Measurements from ENCODE around the gene CHRNA4.
A peak's percentile ranks its signal among the peaks of the same experiment; 100 is the strongest.

The CHRNA4 gene

DNA sequence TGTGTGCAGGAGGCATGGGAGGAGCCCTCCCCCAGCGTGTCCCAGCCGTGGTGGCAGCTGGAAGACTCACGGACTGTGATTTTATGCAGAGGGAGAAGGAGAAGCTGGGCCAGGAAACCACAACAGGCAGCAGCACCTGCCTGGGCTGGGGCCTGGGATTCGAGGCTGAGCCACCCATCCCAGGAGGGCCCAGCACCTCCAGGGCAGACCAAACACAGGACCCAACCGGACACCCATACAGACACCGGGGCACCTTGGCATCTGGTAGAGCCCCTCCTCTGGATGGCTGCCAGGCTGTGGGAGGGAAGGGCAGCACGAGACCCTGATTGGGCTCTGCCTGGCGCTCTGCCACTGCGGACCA lies 41.7 kb upstream of the CHRNA4 start:
- H2BK15ac ChIP-seq (ENCODE audit: low read length), result no peak overlapping the region
- H3K36me3 ChIP-seq (replicated peaks in 1 of 2; ENCODE audit: control insufficient read depth in 2 of 2, insufficient read depth in 2 of 2, low read length in 2 of 2), result no peaks in the 10 kb centered on the region
- no CpG with 5 or more reads among the region's 9 CpGs for WGBS, 2 donors (ENCODE audit: extremely low coverage in 2 of 2, insufficient read length in 2 of 2, insufficient replicate concordance in 1 of 2)
- no peak overlapping the region for H3K4ac ChIP-seq (ENCODE audit: low read length)
- H2AK5ac ChIP-seq (ENCODE audit: low read depth, low read length), result peak overlapping the region; percentile 90
- no peak overlapping the region for H4K91ac ChIP-seq (ENCODE audit: low read depth, low read length, poor library complexity)
- H3K18ac ChIP-seq (ENCODE audit: low read length), result peak overlapping the region; percentile 80
- H3K4me2 ChIP-seq (ENCODE audit: insufficient read depth, low read length, poor library complexity, severe bottlenecking), result no peak overlapping the region
- H3K9ac ChIP-seq (ENCODE audit: low read depth, low read length, poor library complexity), result peak overlapping the region; percentile 77
- H3K79me1 ChIP-seq (ENCODE audit: low read depth, low read length), result peaks cover 3% of the 10 kb centered on the region
- H2BK12ac ChIP-seq (ENCODE audit: low read length), result no peak overlapping the region
- no peak overlapping the region for H4K8ac ChIP-seq (ENCODE audit: low read depth, low read length)
- no peak overlapping the region for H3K4me3 ChIP-seq (ENCODE audit: low read length in 2 of 2)
- peaks cover 0 to 5% of the 10 kb centered on the region in 2 donors for H3K4me1 ChIP-seq (ENCODE audit: control insufficient read depth in 2 of 2, insufficient read depth in 1 of 2, low read depth in 1 of 2, low read length in 2 of 2)
- H3K27ac ChIP-seq (replicated peaks; ENCODE audit: low read length), result no peak overlapping the region
- H2BK120ac ChIP-seq (ENCODE audit: low read depth, low read length), result no peak overlapping the region
- H2AFZ ChIP-seq (ENCODE audit: low read length), result no peak overlapping the region
- peaks cover 0 to 4% of the 10 kb centered on the region in 2 donors for H3K9me3 ChIP-seq (replicated peaks in 1 of 2; ENCODE audit: control insufficient read depth in 2 of 2, insufficient read depth in 1 of 2, low read depth in 1 of 2, low read length in 2 of 2)
- H3K14ac ChIP-seq (ENCODE audit: low read length), result peak overlapping the region; percentile 82
- peaks cover 0 to 3% (median 0%) of the 10 kb centered on the region in 3 experiments for H3K27me3 ChIP-seq (ENCODE audit: control insufficient read depth in 3 of 3, insufficient read depth in 3 of 3, low read depth in 1 of 3, low read length in 3 of 3)
- peak overlapping the region; percentile 95 for H3K23ac ChIP-seq (ENCODE audit: low read depth, low read length, poor library complexity)
- H2BK5ac ChIP-seq (ENCODE audit: low read length), result peak overlapping the region; percentile 62
- no peak for DNase-seq (ENCODE audit: low spot score)

DNA sequence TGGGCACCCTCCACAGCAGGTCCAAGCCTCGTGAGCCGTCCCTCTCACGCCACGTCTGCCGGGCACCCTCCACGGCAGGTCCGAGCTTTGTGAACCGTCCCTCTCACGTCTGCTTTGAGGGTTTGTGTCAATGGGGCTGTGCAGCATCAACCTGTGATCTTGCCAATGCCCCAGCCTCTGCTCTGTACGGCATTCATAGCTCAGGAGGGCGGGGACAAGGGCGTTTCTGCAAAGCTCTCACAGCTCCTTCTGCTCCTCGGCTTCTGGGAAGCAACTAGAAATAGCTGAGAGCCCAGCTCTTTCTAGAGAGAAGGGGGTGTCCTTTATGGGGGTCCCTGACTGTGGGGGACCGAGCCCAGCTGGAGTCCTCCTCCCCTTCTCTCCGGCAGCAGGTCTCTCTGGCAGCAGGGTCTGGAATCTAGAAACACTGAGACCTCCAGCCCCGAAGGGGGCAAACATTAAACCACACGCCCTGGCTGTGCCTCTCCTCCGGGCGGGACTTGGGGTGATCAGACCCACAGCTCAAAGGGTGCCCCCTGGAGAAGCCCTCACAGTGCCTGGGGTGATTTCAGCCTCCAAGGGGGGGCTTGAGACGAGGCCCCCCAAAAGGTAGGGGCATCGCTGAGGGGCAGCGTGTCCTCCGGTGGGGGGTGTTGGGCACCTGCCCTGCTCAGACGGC lies 41.2 kb upstream of the CHRNA4 start:
- Histone ChIP-seq H2AFZ (ENCODE audit: low read length) (no peak overlapping the region), H3K18ac (ENCODE audit: low read length) (peak overlapping the region; percentile 85), H3K9ac (ENCODE audit: low read depth, low read length, poor library complexity) (peak overlapping the region; percentile 60), H2BK15ac (ENCODE audit: low read length) (peak overlapping the region; percentile 55), H3K4me2 (ENCODE audit: insufficient read depth, low read length, poor library complexity, severe bottlenecking) (no peak overlapping the region), H2BK12ac (ENCODE audit: low read length) (peak overlapping the region; percentile 84), H3K4ac (ENCODE audit: low read length) (no peak overlapping the region), H2BK5ac (ENCODE audit: low read length) (peak overlapping the region; percentile 62), H3K36me3 (replicated peaks in 1 of 2; ENCODE audit: control insufficient read depth in 2 of 2, insufficient read depth in 2 of 2, low read length in 2 of 2) (no peaks in the 10 kb centered on the region), H3K14ac (ENCODE audit: low read length) (peak overlapping the region; percentile 98), H4K91ac (ENCODE audit: low read depth, low read length, poor library complexity) (no peak overlapping the region), H3K4me1 (ENCODE audit: control insufficient read depth in 2 of 2, insufficient read depth in 1 of 2, low read depth in 1 of 2, low read length in 2 of 2) (peaks cover 0 to 5% of the 10 kb centered on the region in 2 donors), H3K27ac (replicated peaks; ENCODE audit: low read length) (no peak overlapping the region), H3K27me3 (ENCODE audit: control insufficient read depth in 3 of 3, insufficient read depth in 3 of 3, low read depth in 1 of 3, low read length in 3 of 3) (peaks cover 0 to 3% (median 0%) of the 10 kb centered on the region in 3 experiments), H3K9me3 (replicated peaks in 1 of 2; ENCODE audit: control insufficient read depth in 2 of 2, insufficient read depth in 1 of 2, low read depth in 1 of 2, low read length in 2 of 2) (peaks cover 0 to 4% of the 10 kb centered on the region in 2 donors), H2AK5ac (ENCODE audit: low read depth, low read length) (peak overlapping the region; percentile 95), H3K4me3 (ENCODE audit: low read length in 2 of 2) (no peak overlapping the region), H3K79me1 (ENCODE audit: low read depth, low read length) (peaks cover 3% of the 10 kb centered on the region), H2BK120ac (ENCODE audit: low read depth, low read length) (no peak overlapping the region), H3K23ac (ENCODE audit: low read depth, low read length, poor library complexity) (peak overlapping the region; percentile 73), H4K8ac (ENCODE audit: low read depth, low read length) (no peak overlapping the region)
- DNase-seq (ENCODE audit: low spot score), result no peak
- WGBS, 2 donors (ENCODE audit: extremely low coverage in 2 of 2, insufficient read length in 2 of 2, insufficient replicate concordance in 1 of 2), result no CpG with 5 or more reads among the region's 24 CpGs

DNA sequence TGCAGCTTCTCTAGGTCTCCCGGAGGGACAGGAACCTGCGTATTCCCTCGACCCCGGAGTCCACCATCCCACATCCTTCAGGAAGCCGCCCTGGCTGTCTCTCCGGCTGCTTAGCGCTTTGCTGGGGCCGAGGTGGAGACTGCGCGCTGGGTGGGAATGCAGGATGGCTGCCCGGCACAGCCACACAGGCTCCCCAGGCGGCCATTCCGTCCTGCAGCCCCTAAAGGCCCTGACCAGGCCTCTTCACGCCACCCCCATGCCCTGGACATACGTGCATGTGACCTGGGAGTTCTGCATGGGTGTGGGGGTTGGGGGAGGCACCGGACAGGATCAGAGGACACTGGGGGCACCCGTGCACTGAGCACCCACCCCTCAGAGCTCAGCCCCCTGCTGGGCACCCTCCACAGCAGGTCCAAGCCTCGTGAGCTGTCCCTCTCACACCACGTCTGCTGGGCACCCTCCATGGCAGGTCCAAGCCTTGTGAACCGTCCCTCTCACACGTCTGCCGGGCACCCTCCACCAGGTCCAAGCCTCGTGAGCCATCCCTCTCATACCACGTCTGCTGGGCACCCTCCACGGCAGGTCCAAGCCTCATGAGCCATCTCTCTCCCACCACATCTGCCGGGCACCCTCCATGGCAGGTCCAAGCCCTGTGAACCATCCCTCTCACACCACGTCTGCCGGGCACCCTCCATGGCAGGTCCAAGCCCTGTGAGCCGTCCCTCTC lies 40.4 kb upstream of the CHRNA4 start:
- H3K4me2 ChIP-seq (ENCODE audit: insufficient read depth, low read length, poor library complexity, severe bottlenecking), result no peak overlapping the region
- peaks cover 0 to 5% of the 10 kb centered on the region in 2 donors for H3K4me1 ChIP-seq (ENCODE audit: control insufficient read depth in 2 of 2, insufficient read depth in 1 of 2, low read depth in 1 of 2, low read length in 2 of 2)
- H3K4ac ChIP-seq (ENCODE audit: low read length), result no peak overlapping the region
- peaks cover 3% of the 10 kb centered on the region for H3K79me1 ChIP-seq (ENCODE audit: low read depth, low read length)
- H3K27ac ChIP-seq (replicated peaks; ENCODE audit: low read length), result no peak overlapping the region
- H3K9me3 ChIP-seq (replicated peaks in 1 of 2; ENCODE audit: control insufficient read depth in 2 of 2, insufficient read depth in 1 of 2, low read depth in 1 of 2, low read length in 2 of 2), result peaks cover 0 to 4% of the 10 kb centered on the region in 2 donors
- peak overlapping the region; percentile 85 for H3K18ac ChIP-seq (ENCODE audit: low read length)
- WGBS, 2 donors (ENCODE audit: extremely low coverage in 2 of 2, insufficient read length in 2 of 2, insufficient replicate concordance in 1 of 2), result no CpG with 5 or more reads among the region's 29 CpGs
- H2BK15ac ChIP-seq (ENCODE audit: low read length), result no peak overlapping the region
- H3K36me3 ChIP-seq (replicated peaks in 1 of 2; ENCODE audit: control insufficient read depth in 2 of 2, insufficient read depth in 2 of 2, low read length in 2 of 2), result no peaks in the 10 kb centered on the region
- peak overlapping the region; percentile 95 for H2AK5ac ChIP-seq (ENCODE audit: low read depth, low read length)
- H3K27me3 ChIP-seq (ENCODE audit: control insufficient read depth in 3 of 3, insufficient read depth in 3 of 3, low read depth in 1 of 3, low read length in 3 of 3), result peaks cover 0 to 3% (median 0%) of the 10 kb centered on the region in 3 experiments
- peak overlapping the region; percentile 98 for H3K14ac ChIP-seq (ENCODE audit: low read length)
- H3K4me3 ChIP-seq (ENCODE audit: low read length in 2 of 2), result no peak overlapping the region
- H2BK12ac ChIP-seq (ENCODE audit: low read length), result peak overlapping the region; percentile 84
- no peak overlapping the region for H4K91ac ChIP-seq (ENCODE audit: low read depth, low read length, poor library complexity)
- no peak overlapping the region for H3K9ac ChIP-seq (ENCODE audit: low read depth, low read length, poor library complexity)
- H2BK5ac ChIP-seq (ENCODE audit: low read length), result no peak overlapping the region
- H3K23ac ChIP-seq (ENCODE audit: low read depth, low read length, poor library complexity), result peak overlapping the region; percentile 73
- no peak overlapping the region for H2AFZ ChIP-seq (ENCODE audit: low read length)
- no peak for DNase-seq (ENCODE audit: low spot score)
- H4K8ac ChIP-seq (ENCODE audit: low read depth, low read length), result no peak overlapping the region
- H2BK120ac ChIP-seq (ENCODE audit: low read depth, low read length), result no peak overlapping the region

DNA sequence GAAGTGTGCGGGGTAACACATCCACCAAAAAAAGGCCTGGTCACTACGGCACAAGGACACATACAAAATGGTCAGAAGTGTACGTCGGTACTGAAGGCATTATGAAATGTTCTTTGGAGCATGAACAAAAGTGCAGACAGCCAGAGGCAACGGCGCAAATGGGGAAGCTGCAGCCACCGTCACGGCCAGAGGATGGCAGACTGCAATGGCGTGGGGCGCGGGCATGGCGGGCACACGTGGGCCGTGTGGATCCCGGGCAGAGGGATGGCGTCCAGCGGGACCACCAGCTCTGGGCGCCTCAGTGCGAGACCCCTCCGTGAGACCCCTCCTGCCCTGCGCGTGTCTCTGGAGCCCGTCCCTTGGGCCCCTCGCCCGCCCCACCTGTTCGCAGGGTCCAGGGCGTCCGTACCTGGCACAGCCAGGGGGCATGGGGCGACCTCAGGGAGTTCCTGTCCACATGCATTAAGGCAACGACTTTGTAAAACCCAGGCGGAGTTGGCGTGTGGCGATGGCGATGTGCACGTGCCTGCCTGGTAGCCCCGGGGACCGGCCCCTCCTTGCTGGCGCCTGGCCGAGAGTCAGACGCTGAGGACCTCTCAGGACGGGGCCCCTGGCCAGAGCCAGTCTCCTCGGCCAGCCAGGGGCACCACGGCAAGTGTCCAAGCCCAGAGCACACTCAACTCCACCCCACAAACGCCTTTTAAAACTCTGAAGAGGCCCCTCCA lies 39.5 kb upstream of the CHRNA4 start:
- H3K4me1 ChIP-seq (ENCODE audit: control insufficient read depth in 2 of 2, insufficient read depth in 1 of 2, low read depth in 1 of 2, low read length in 2 of 2), result peaks cover 0 to 5% of the 10 kb centered on the region in 2 donors
- no peak overlapping the region for H3K4ac ChIP-seq (ENCODE audit: low read length)
- no peak overlapping the region for H2AFZ ChIP-seq (ENCODE audit: low read length)
- H4K8ac ChIP-seq (ENCODE audit: low read depth, low read length), result no peak overlapping the region
- H2BK120ac ChIP-seq (ENCODE audit: low read depth, low read length), result no peak overlapping the region
- peaks cover 0 to 4% of the 10 kb centered on the region in 2 donors for H3K9me3 ChIP-seq (replicated peaks in 1 of 2; ENCODE audit: control insufficient read depth in 2 of 2, insufficient read depth in 1 of 2, low read depth in 1 of 2, low read length in 2 of 2)
- H2AK5ac ChIP-seq (ENCODE audit: low read depth, low read length), result no peak overlapping the region
- H2BK12ac ChIP-seq (ENCODE audit: low read length), result no peak overlapping the region
- no CpG with 5 or more reads among the region's 44 CpGs for WGBS, 2 donors (ENCODE audit: extremely low coverage in 2 of 2, insufficient read length in 2 of 2, insufficient replicate concordance in 1 of 2)
- no peak overlapping the region for H3K27ac ChIP-seq (replicated peaks; ENCODE audit: low read length)
- no peak overlapping the region for H3K14ac ChIP-seq (ENCODE audit: low read length)
- H3K79me1 ChIP-seq (ENCODE audit: low read depth, low read length), result peaks cover 5% of the 10 kb centered on the region
- H3K9ac ChIP-seq (ENCODE audit: low read depth, low read length, poor library complexity), result no peak overlapping the region
- H3K4me3 ChIP-seq (ENCODE audit: low read length in 2 of 2), result no peak overlapping the region
- peaks cover 0 to 3% (median 0%) of the 10 kb centered on the region in 3 experiments for H3K27me3 ChIP-seq (ENCODE audit: control insufficient read depth in 3 of 3, insufficient read depth in 3 of 3, low read depth in 1 of 3, low read length in 3 of 3)
- H3K4me2 ChIP-seq (ENCODE audit: insufficient read depth, low read length, poor library complexity, severe bottlenecking), result no peak overlapping the region
- no peak overlapping the region for H2BK5ac ChIP-seq (ENCODE audit: low read length)
- no peak overlapping the region for H2BK15ac ChIP-seq (ENCODE audit: low read length)
- no peak for DNase-seq (ENCODE audit: low spot score)
- H3K36me3 ChIP-seq (replicated peaks in 1 of 2; ENCODE audit: control insufficient read depth in 2 of 2, insufficient read depth in 2 of 2, low read length in 2 of 2), result no peaks in the 10 kb centered on the region
- H3K18ac ChIP-seq (ENCODE audit: low read length), result peak overlapping the region; percentile 45
- H3K23ac ChIP-seq (ENCODE audit: low read depth, low read length, poor library complexity), result no peak overlapping the region
- no peak overlapping the region for H4K91ac ChIP-seq (ENCODE audit: low read depth, low read length, poor library complexity)
